ENCODE data around the gene GAREM2.

The GAREM2 gene

DNA sequence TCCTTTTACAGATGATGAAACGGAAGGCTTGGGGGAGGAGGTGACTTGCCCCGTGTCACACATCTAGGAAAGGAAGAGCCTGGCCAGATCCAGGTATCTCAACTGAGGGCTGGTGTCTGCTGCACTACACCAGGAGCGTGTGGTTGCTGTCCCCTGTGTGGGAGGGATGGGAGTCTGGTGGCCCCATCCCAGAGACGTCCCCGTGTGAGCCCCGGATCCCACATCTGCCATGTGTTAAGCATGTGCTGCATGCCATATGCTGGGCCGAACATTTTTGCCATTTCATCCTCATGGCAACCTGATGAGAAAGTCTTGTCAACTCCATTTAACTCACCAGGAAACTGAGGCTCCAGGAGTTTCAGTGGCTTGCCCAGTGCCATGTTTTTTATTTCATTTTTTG, 4.2 kb downstream of the GAREM2 start:
- Histone ChIP-seq H3K27me3 (peaks cover 89% of the 10 kb centered on the region), H3K27ac (no peak overlapping the region), H3K9ac (no peak overlapping the region)

DNA sequence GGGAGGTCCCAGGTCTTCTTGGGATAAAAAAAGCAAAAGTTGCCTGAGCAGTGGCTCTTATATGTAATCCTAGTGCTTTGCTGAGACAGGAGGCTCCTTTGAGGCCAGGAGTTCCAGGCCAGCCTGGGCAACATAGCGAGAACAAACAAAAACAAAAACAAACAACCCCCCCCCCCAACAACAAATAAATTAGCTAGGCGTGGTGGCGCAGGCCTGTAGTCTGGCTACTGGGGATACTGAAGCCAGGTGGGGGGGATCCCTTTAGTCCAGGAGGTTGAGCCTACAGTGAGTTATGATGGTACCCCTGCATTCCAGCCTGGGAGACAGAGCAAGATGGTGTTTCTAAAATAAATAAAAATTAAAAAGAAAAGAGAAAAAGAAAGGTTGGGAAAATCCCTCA, 5.4 kb downstream of the GAREM2 start:
- H3K4me3 ChIP-seq, result no peak overlapping the region
- H3K27me3 ChIP-seq, result peaks cover 80% of the 10 kb centered on the region
- peaks cover 13% of the 10 kb centered on the region for H4K20me1 ChIP-seq
- TF ChIP-seq Cebpa-rat (IDR thresholded peaks at IDR 0.05), result no peak
- H3K9ac ChIP-seq, result no peak overlapping the region
- no peaks in the 10 kb centered on the region for H3K36me3 ChIP-seq
- peak overlapping the region; percentile 75 for H3K4me2 ChIP-seq
- H3K27ac ChIP-seq, result no peak overlapping the region
- no peaks in the 10 kb centered on the region for H3K9me3 ChIP-seq
- peaks cover 14% of the 10 kb centered on the region for H3K4me1 ChIP-seq

More for the DNA sequence above, 4.2 kb downstream of the GAREM2 start:
- Histone ChIP-seq H3K9me3 (no peaks in the 10 kb centered on the region; the same call in 1 of the 2 replicates), H4K20me1 (peaks cover 13% of the 10 kb centered on the region), H3K36me3 (no peaks in the 10 kb centered on the region), H3K4me1 (peaks cover 14% of the 10 kb centered on the region), H3K4me3 (no peak overlapping the region), H3K4me2 (no peak overlapping the region)
- no peak for TF ChIP-seq Cebpa-rat (IDR thresholded peaks at IDR 0.05)

DNA sequence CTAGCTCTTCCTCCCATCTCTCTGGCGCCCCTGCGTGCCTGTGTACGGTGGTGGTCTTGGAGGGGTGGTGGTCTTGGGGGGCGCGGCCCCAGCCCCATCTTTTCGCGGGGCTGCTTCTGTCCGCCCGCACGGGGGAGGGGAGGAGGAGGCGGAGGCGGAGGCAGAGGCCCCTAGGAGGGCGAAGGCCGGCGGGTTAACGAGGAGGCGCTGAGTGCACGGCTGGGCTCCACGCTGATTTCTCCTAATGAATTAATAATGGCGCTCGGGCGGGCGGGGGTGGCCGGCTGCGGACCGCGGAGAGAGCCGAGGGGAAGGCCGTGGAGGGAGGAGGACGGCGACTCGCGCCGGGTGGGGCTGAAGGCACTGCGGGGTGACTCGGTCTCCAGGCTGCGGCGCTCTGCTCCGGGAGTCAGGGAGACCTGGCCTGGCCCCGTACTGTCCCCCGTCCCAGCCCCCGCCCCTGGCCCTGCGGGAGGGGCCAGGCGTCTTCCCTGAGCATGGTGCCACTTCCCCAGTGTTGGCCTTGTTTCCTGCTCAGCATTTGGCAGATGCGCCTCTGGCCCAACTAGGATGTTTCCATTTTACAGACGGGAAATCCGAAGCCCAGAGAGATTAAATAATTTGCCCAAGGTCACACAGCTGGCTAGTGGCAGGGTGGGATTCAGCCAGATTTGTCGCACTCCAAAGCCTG, 6.0 kb downstream of the GAREM2 start:
- Histone ChIP-seq H3K9me3 (no peaks in the 10 kb centered on the region), H3K4me3 (peak overlapping the region; percentile 57), H3K36me3 (no peaks in the 10 kb centered on the region), H4K20me1 (peaks cover 12% of the 10 kb centered on the region), H3K9ac (peak overlapping the region; percentile 3; the same call in 1 of the 2 replicates), H3K27ac (no peak overlapping the region), H3K4me1 (peaks cover 14% of the 10 kb centered on the region), H3K27me3 (peaks cover 79% of the 10 kb centered on the region), H3K4me2 (peak overlapping the region; percentile 75)
- no peak for TF ChIP-seq Cebpa-rat (IDR thresholded peaks at IDR 0.05)

DNA sequence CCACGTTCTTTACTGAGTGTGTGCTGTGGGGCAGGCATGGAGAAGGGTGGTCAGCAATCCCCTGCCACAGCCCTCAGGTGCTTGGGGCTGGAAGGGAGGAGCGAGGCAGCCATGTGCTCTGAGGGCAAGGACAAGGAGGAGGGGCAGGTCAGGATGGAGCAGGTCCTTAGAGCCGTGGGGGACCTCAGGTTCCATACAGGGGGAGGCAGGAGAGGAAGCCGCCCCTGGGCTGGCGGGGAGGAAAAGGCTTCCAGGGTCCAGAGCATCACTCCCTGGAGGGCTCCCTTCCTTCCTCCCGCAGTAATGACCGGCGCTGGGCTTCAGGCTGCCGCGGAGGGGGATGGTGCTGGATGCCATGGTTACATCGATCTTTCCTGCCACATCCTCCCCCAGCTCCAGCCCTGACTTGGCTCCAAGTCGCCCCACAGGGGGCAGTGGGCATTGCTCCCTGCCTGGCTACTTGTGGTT, 6.6 kb downstream of the GAREM2 start:
- TF ChIP-seq Cebpa-rat (IDR thresholded peaks at IDR 0.05), result no peak
- Histone ChIP-seq H3K36me3 (no peaks in the 10 kb centered on the region), H3K9me3 (no peaks in the 10 kb centered on the region), H3K27ac (no peak overlapping the region), H4K20me1 (peaks cover 6% of the 10 kb centered on the region; the same call in 1 of the 2 replicates), H3K9ac (peak overlapping the region; percentile 3; the same call in 1 of the 2 replicates), H3K4me2 (peak overlapping the region; percentile 75), H3K4me3 (peak overlapping the region; percentile 57), H3K4me1 (peaks cover 19% of the 10 kb centered on the region), H3K27me3 (peaks cover 79% of the 10 kb centered on the region)

DNA sequence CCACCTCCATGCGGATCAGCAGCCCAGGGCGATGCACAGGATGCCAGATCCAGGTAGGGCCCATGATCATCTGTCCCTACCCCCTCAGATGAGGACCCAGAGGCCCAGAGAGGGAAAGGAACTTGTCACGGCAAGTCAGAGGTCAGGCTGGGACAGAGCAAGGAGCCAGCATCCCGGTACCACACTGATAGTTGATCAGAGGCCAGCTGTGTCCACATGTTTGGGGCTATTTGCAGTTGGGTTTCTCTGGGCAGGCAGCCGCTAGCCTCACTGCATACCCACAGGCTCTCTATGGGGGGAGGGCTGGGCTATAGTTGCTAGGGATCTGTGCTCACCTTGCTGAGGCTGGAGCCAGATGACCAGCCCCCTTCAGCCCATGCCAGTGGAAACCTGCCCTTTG, 9.6 kb downstream of the GAREM2 start:
- no peak overlapping the region for H3K27ac ChIP-seq
- no peaks in the 10 kb centered on the region for H3K9me3 ChIP-seq
- TF ChIP-seq Cebpa-rat (IDR thresholded peaks at IDR 0.05), result no peak
- no peak overlapping the region for H3K4me2 ChIP-seq
- no peak overlapping the region for H3K9ac ChIP-seq
- H3K4me1 ChIP-seq, result peaks cover 43% of the 10 kb centered on the region
- H3K4me3 ChIP-seq, result no peak overlapping the region
- H3K36me3 ChIP-seq, result no peaks in the 10 kb centered on the region
- H3K27me3 ChIP-seq, result peaks cover 68% of the 10 kb centered on the region
- no peaks in the 10 kb centered on the region for H4K20me1 ChIP-seq

DNA sequence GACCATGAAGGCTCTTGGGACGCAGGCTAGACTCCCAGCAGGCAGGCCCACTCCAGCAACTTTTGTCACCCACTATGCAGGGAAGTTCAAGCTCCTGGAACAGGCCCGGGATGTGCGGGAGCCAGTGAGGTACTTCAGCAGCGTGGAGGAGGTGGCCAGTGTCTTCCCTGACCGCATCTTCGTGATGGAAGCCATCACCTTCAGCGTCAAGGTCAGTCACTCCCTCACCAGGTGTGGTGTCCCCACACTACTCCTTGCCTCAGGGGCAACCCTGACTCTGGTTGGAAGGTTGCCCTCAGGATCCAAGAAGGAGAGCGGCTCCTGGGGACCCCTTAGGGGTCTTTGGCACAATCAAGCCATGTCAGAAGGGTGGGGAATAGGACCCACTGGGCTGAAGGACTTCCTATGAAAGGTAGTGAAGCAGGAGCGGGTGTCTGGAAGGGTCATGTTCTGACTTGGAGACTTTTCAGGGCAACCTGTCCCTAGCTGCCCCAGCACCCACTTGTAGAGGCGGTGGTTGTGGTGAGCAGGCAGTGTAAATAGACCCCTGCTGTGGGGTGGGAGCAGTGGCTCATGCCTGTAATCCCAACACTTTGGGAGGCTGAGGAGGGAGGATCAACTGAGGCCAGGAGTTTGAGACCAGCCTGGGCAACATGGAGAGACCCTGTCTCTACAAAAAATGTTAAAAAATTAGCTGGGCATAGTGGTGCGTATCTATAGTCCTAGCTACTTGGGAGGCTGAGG, 10.2 kb downstream of the GAREM2 start:
- Histone ChIP-seq H3K27ac (no peak overlapping the region), H3K4me3 (no peak overlapping the region), H4K20me1 (no peaks in the 10 kb centered on the region), H3K27me3 (peaks cover 62% of the 10 kb centered on the region), H3K9ac (no peak overlapping the region), H3K4me1 (peaks cover 43% of the 10 kb centered on the region), H3K36me3 (peaks cover 2% of the 10 kb centered on the region; the same call in 1 of the 2 replicates), H3K4me2 (no peak overlapping the region), H3K9me3 (no peaks in the 10 kb centered on the region)
- no peak for TF ChIP-seq Cebpa-rat (IDR thresholded peaks at IDR 0.05)

DNA sequence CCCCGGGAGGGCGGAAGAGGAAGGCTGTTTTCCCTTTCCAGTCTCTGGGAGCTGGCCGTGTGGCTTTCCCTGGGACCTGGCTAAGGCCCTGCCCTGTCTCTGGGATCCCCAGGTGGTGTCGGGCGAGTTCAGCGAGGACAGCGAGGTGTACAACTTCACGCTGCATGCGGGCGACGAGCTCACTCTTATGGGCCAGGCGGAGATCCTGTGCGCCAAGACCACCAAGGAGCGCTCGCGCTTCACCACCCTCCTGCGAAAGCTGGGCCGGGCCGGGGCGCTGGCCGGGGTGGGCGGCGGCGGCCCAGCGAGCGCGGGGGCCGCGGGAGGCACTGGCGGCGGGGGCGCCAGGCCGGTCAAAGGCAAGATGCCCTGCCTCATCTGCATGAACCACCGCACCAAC, 11.2 kb downstream of the GAREM2 start:
- no peak overlapping the region for H3K9ac ChIP-seq
- H4K20me1 ChIP-seq, result no peaks in the 10 kb centered on the region
- H3K9me3 ChIP-seq, result no peaks in the 10 kb centered on the region
- H3K36me3 ChIP-seq, result peaks cover 12% of the 10 kb centered on the region; the same call in 1 of the 2 replicates
- H3K27me3 ChIP-seq, result peaks cover 51% of the 10 kb centered on the region
- no peak for TF ChIP-seq Cebpa-rat (IDR thresholded peaks at IDR 0.05)
- H3K4me2 ChIP-seq, result peak overlapping the region; percentile 82
- H3K4me3 ChIP-seq, result peak overlapping the region; percentile 74
- H3K27ac ChIP-seq, result peak overlapping the region; percentile 80; the same call in 1 of the 2 replicates
- H3K4me1 ChIP-seq, result peaks cover 42% of the 10 kb centered on the region

DNA sequence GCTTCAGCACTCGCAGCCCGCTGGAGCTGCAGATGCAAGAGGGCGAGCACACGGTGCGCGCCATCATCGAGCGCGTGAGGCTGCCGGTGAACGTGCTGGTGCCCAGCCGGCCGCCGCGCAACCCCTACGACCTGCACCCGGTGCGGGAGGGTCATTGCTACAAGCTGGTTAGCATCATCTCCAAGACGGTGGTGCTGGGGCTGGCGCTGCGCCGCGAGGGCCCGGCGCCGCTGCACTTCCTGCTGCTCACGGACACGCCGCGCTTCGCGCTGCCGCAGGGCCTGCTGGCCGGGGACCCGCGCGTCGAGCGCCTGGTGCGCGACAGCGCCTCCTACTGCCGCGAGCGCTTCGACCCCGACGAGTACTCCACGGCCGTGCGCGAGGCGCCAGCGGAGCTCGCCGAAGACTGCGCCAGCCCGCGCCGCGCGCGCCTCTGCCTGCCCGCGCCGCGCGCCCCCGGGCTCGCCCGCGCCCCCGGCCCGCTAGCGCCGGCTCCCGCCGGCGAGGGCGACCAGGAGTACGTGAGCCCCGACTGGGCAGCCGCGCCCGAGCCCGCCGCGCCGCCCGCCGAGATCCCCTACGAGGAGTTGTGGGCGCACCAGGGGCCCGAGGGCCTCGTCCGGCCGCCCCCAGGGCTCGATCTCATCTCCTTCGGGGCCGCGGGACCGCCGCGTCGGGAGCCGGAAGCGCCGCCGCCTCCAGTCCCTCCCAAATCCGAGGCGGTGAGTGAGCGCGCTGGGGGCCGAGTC, 11.8 kb downstream of the GAREM2 start:
- H3K36me3 ChIP-seq, result peaks cover 18% of the 10 kb centered on the region; the same call in 1 of the 2 replicates
- peak overlapping the region; percentile 82 for H3K4me2 ChIP-seq
- H3K27me3 ChIP-seq, result peaks cover 45% of the 10 kb centered on the region
- TF ChIP-seq Cebpa-rat (IDR thresholded peaks at IDR 0.05), result no peak
- peak overlapping the region; percentile 74 for H3K4me3 ChIP-seq
- peaks cover 36% of the 10 kb centered on the region for H3K4me1 ChIP-seq
- peak overlapping the region; percentile 80 for H3K27ac ChIP-seq
- H3K9ac ChIP-seq, result peak overlapping the region; percentile 81
- H3K9me3 ChIP-seq, result no peaks in the 10 kb centered on the region
- H4K20me1 ChIP-seq, result no peaks in the 10 kb centered on the region

DNA sequence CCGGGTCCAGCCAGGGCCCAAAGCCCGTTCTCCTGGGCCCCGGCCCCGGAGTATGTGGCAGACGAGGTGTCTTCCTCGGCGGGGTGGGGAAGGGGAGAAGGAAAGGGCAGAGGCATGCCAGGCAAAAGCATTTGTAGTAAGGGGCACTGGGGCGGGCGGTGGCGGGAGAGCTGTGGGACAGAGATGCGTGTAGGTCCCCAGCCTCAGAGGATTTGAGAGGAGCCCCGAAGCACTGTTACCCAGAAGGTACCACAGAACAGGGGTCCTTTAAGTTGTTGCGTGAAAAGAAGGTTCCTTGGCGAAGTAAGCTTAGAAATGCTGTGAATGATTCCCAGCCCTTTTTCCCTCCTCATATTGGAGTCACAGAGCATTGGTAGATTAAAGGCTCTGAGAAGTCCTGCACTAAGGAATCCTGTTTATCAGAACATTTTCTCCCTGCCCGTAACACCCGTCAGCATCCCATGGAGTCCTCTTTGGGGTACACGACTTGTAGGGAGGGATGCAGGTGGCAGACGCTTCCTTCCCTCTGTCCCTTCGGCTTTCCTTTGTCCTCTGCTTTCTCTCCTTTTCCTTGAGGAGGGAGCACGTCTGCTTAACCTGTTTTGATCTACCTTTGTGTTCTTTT, 12.5 kb downstream of the GAREM2 start:
- no peak for TF ChIP-seq Cebpa-rat (IDR thresholded peaks at IDR 0.05)
- no peaks in the 10 kb centered on the region for H4K20me1 ChIP-seq
- H3K9me3 ChIP-seq, result no peaks in the 10 kb centered on the region
- H3K4me1 ChIP-seq, result peaks cover 29% of the 10 kb centered on the region
- peak overlapping the region; percentile 81 for H3K9ac ChIP-seq
- peaks cover 25% of the 10 kb centered on the region for H3K36me3 ChIP-seq
- H3K27me3 ChIP-seq, result peaks cover 38% of the 10 kb centered on the region
- peak overlapping the region; percentile 80 for H3K27ac ChIP-seq
- H3K4me3 ChIP-seq, result peak overlapping the region; percentile 74
- H3K4me2 ChIP-seq, result peak overlapping the region; percentile 82

Data from BLaER1 (cell line).